Measurements from ENCODE around the gene KBTBD13. TPM values are rescaled to one million over a fixed set of nuclear protein-coding genes. Genes with fewer than 3 reads are reported as not detected.

The KBTBD13 gene
- total and polyA plus RNA-seq, 3 donors from 2014 or later: 1.2 to 3.4 (median 2.4) TPM

DNA sequence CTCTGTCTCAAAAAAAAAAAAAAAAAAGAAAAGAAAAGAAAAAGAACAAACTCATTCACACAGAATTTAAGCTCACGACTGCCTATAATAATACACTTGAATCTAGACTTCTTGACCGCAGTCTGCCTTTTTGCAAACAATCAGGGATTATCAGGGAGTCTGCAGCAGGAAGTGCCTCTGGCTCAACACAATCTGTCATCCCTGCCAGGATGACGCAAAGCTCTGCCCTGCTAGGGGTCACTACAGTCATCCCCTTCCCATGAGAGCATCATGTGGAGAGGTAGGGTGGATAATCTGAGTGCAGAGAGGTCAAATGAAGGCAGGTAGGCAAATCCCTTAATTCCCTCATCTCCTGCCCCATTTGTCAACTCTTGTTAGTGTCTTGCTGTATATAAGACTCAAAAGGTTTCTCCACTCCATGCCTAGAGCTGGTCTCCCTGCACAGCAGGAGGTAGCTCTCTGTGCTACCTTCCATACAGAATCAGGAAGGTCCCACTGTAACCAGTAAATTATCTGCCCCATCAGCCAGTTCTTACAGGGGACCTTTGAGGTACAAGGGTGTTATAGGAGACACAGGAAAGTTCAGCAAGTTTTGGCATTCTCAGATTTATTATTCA is 34.2 kb downstream of the KBTBD13 start:
- no peaks in the 10 kb centered on the region for H3K9me3 ChIP-seq
- no peak overlapping the region for H3K27ac ChIP-seq
- H3K36me3 ChIP-seq (ENCODE audit: low read depth, missing control alignments): no peaks in the 10 kb centered on the region
- H3K4me3 ChIP-seq: no peak overlapping the region
- TF ChIP-seq POLR2A (IDR thresholded peaks at IDR 0.05): no peak
- TF ChIP-seq, protein P1, sequence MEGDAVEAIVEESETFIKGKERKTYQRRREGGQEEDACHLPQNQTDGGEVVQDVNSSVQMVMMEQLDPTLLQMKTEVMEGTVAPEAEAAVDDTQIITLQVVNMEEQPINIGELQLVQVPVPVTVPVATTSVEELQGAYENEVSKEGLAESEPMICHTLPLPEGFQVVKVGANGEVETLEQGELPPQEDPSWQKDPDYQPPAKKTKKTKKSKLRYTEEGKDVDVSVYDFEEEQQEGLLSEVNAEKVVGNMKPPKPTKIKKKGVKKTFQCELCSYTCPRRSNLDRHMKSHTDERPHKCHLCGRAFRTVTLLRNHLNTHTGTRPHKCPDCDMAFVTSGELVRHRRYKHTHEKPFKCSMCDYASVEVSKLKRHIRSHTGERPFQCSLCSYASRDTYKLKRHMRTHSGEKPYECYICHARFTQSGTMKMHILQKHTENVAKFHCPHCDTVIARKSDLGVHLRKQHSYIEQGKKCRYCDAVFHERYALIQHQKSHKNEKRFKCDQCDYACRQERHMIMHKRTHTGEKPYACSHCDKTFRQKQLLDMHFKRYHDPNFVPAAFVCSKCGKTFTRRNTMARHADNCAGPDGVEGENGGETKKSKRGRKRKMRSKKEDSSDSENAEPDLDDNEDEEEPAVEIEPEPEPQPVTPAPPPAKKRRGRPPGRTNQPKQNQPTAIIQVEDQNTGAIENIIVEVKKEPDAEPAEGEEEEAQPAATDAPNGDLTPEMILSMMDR (IDR thresholded peaks at IDR 0.05): no peak
- no peak for DNase-seq
- no peaks in the 10 kb centered on the region for H3K27me3 ChIP-seq
- H3K4me1 ChIP-seq: no peaks in the 10 kb centered on the region
- intact Hi-C loops (cut with DNase I; ENCODE audit: low total_unique reads): no loop called here
- WGBS, 2 donors: 69 to 72% methylated on average over 3 of the region's 3 CpGs

DNA sequence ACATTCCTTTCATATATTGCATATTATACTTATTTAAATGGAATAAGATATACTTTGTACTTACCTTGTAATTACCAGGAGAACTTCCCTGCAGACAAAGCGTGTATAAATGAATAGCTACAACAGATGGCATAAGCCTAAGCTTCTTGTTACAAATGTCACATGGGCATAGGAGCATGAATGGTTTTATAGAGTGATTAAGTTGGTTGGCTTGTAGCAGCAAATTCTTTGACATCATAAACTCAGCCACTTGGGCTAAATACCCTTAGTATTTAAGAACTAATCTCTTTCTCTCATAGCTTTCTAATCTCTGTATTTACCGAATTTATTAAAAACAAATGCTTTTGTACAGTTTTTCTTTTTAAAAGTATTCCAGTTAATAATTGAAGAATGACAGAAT is 38.5 kb downstream of the KBTBD13 start, which contains the start of gene UBAP1L:
Gene UBAP1L, minus strand, starts transcription at position 115 of the 400 bp plus-strand sequence. CDS start 8,985 bp downstream, outside the sequence.
- Histone ChIP-seq H3K27me3 (no peaks in the 10 kb centered on the region), H3K27ac (no peak within 1 kb of the TSS), H3K4me3 (no peak within 1 kb of the TSS), H3K4me1 (no peaks in the 10 kb centered on the region), H3K9me3 (no peaks in the 10 kb centered on the region), H3K36me3 (ENCODE audit: low read depth, missing control alignments) (no peaks in the 10 kb centered on the region)
- intact Hi-C loops (cut with DNase I; ENCODE audit: low total_unique reads): no loop called here
- TF ChIP-seq, protein P1 (IDR thresholded peaks at IDR 0.05): no peak
- no peak for TF ChIP-seq POLR2A (IDR thresholded peaks at IDR 0.05)
- WGBS, 2 donors: 82 to 91% methylated on average over 2 of the region's 2 CpGs
- DNase-seq: no peak

DNA sequence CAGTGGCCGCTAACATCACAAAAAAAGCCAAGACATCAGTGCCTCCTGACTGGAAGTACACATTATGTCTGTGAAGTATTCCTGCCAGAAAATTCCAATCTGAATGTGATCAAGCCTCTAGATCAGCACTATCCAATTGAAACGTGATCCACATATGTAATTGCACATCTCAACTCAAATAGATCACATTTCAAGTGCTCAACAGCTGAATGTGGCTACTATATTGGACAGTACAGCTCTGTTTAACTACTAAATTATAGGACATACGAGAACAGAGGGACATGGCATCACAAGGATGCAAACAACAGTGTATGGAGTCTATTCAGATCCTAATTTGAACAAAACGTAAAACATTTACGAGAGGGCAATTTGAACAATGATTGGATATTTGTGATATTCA is 39.0 kb downstream of the KBTBD13 start:
- intact Hi-C loops (cut with DNase I; ENCODE audit: low total_unique reads): no loop called here
- TF ChIP-seq, protein P1 (IDR thresholded peaks at IDR 0.05): no peak
- TF ChIP-seq POLR2A (IDR thresholded peaks at IDR 0.05): no peak
- Histone ChIP-seq H3K36me3 (ENCODE audit: low read depth, missing control alignments) (no peaks in the 10 kb centered on the region), H3K4me1 (no peaks in the 10 kb centered on the region), H3K9me3 (no peaks in the 10 kb centered on the region), H3K27me3 (no peaks in the 10 kb centered on the region), H3K4me3 (no peak overlapping the region), H3K27ac (no peak overlapping the region)
- no peak for DNase-seq
- WGBS, 2 donors: 84 to 87% methylated on average over 5 of the region's 5 CpGs

Small RNAs within 50 kb of the gene (small RNA-seq; reads per million reads assigned to genes)
- 0 reads per million in 2 donors for gene AC013553.1

Other genes starting within 250 kb of the KBTBD13 start
- gene PLEKHO2, start 234.8 kb upstream of the KBTBD13 start, total RNA-seq: 10 to 100 TPM; 17.2 to 28.9 TPM
- gene PLEKHO2, start 234.8 kb upstream of the KBTBD13 start, polyA plus RNA-seq (ENCODE audit: insufficient read depth, low read depth, low replicate concordance): 19.3 TPM
- gene ANKDD1A, start 164.8 kb upstream of the KBTBD13 start, total RNA-seq: 10 to 100 TPM; 31.8 to 34.9 TPM
- gene ANKDD1A, start 164.8 kb upstream of the KBTBD13 start, polyA plus RNA-seq (ENCODE audit: insufficient read depth, low read depth, low replicate concordance): 11.1 TPM
- 10 to 100 TPM; 85.5 to 98.8 TPM for gene SPG21, start 86.8 kb upstream of the KBTBD13 start, total RNA-seq
- 76.2 TPM for gene SPG21, start 86.8 kb upstream of the KBTBD13 start, polyA plus RNA-seq (ENCODE audit: insufficient read depth, low read depth, low replicate concordance)
- 10 to 100 TPM; 33.9 to 34.4 TPM for gene MTFMT, start 47.1 kb upstream of the KBTBD13 start, total RNA-seq
- 12.1 TPM for gene MTFMT, start 47.1 kb upstream of the KBTBD13 start, polyA plus RNA-seq (ENCODE audit: insufficient read depth, low read depth, low replicate concordance)
- gene SLC51B, start 31.4 kb upstream of the KBTBD13 start, total RNA-seq: 1 to 10 TPM; 1.1 to 3.8 TPM
- gene SLC51B, start 31.4 kb upstream of the KBTBD13 start, polyA plus RNA-seq (ENCODE audit: insufficient read depth, low read depth, low replicate concordance): 13.6 TPM
- 10 to 100 TPM; 64.7 to 75.2 TPM for gene RASL12, start 8.8 kb upstream of the KBTBD13 start, total RNA-seq
- 43.9 TPM for gene RASL12, start 8.8 kb upstream of the KBTBD13 start, polyA plus RNA-seq (ENCODE audit: insufficient read depth, low read depth, low replicate concordance)
- 10 to 100 TPM; 11.3 to 12.1 TPM for gene UBAP1L, start 38.5 kb downstream of the KBTBD13 start, total RNA-seq
- gene UBAP1L, start 38.5 kb downstream of the KBTBD13 start, polyA plus RNA-seq (ENCODE audit: insufficient read depth, low read depth, low replicate concordance): 3.7 TPM
- gene PDCD7, start 57.1 kb downstream of the KBTBD13 start, total RNA-seq: 10 to 100 TPM; 66.8 to 76.1 TPM
- gene PDCD7, start 57.1 kb downstream of the KBTBD13 start, polyA plus RNA-seq (ENCODE audit: insufficient read depth, low read depth, low replicate concordance): 39.7 TPM
- 10 to 100 TPM; 60.4 to 89.4 TPM for gene CLPX, start 108.6 kb downstream of the KBTBD13 start, total RNA-seq
- 75.8 TPM for gene CLPX, start 108.6 kb downstream of the KBTBD13 start, polyA plus RNA-seq (ENCODE audit: insufficient read depth, low read depth, low replicate concordance)
- 10 to 100 TPM in 1 of 2 donors, 1 to 10 TPM in 1; 8.0 to 27.1 TPM for gene CILP, start 134.7 kb downstream of the KBTBD13 start, total RNA-seq
- gene CILP, start 134.7 kb downstream of the KBTBD13 start, polyA plus RNA-seq (ENCODE audit: insufficient read depth, low read depth, low replicate concordance): 48.6 TPM
- 10 to 100 TPM; 24.3 to 30.9 TPM for gene PARP16, start 210.1 kb downstream of the KBTBD13 start, total RNA-seq
- 12.3 TPM for gene PARP16, start 210.1 kb downstream of the KBTBD13 start, polyA plus RNA-seq (ENCODE audit: insufficient read depth, low read depth, low replicate concordance)
- not detected for gene RNU5A-1, start 219.3 kb downstream of the KBTBD13 start, total RNA-seq
- not detected for gene RNU5A-1, start 219.3 kb downstream of the KBTBD13 start, polyA plus RNA-seq (ENCODE audit: insufficient read depth, low read depth, low replicate concordance)
- gene RNU5B-1, start 227.9 kb downstream of the KBTBD13 start, total RNA-seq: not detected
- not detected for gene RNU5B-1, start 227.9 kb downstream of the KBTBD13 start, polyA plus RNA-seq (ENCODE audit: insufficient read depth, low read depth, low replicate concordance)

Data from testis (tissue), 3 donors.